ENCODE measurements around the gene FAM20A.

Gene FAM20A

GRCh38 chr17:68489919-68490318 lies 111.2 kb downstream of the FAM20A start:
- DNase-seq, result no peak
